ENCODE results near the gene GATAD2A. TPM values are rescaled to one million over a fixed set of nuclear protein-coding genes. Genes with fewer than 3 reads are reported as not detected.

GATAD2A gene
- total RNA-seq, 4 donors from 2014 or later = 67.8 to 99.9 (median 79.8) TPM

DNA sequence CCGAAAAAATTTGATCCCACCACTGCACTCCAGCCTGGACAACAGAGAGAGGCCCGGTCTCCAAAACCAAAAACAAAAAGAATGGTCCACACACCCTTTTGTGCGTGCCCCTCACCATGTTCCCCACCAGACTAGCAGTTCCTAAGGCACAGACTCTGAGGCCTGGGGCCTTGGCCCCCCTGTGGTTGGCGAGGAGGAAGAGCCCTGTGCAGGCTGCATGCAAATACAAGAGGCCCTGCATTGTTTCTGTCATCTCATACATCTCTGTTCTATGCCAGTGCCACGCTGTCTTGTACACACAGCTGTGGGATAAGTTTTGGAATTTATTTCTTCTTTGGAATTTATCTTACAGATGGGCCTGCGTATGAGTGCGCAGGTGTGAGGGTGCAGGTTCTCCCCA is 118.6 kb downstream of the GATAD2A start:
- Histone ChIP-seq H3K9me3 (no peaks in the 10 kb centered on the region), H3K4me1 (peaks cover 0 to 21% (median 6%) of the 10 kb centered on the region in 4 donors), H3K27ac (peak overlapping the region in 1 of 4 donors; percentile 38), H3K36me3 (peaks cover 0 to 67% (median 0%) of the 10 kb centered on the region in 3 donors), H3K27me3 (no peaks in the 10 kb centered on the region), H3K4me3 (no peak overlapping the region)
- TF ChIP-seq POLR2A (IDR thresholded peaks at IDR 0.05) = no peak
- TF ChIP-seq, protein P1, sequence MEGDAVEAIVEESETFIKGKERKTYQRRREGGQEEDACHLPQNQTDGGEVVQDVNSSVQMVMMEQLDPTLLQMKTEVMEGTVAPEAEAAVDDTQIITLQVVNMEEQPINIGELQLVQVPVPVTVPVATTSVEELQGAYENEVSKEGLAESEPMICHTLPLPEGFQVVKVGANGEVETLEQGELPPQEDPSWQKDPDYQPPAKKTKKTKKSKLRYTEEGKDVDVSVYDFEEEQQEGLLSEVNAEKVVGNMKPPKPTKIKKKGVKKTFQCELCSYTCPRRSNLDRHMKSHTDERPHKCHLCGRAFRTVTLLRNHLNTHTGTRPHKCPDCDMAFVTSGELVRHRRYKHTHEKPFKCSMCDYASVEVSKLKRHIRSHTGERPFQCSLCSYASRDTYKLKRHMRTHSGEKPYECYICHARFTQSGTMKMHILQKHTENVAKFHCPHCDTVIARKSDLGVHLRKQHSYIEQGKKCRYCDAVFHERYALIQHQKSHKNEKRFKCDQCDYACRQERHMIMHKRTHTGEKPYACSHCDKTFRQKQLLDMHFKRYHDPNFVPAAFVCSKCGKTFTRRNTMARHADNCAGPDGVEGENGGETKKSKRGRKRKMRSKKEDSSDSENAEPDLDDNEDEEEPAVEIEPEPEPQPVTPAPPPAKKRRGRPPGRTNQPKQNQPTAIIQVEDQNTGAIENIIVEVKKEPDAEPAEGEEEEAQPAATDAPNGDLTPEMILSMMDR (IDR thresholded peaks at IDR 0.05) = no peak
- DNase-seq = no peak

- H3K9me3 ChIP-seq = no peaks in the 10 kb centered on the region
- DNase-seq = no peak
- peaks cover 0 to 21% (median 6%) of the 10 kb centered on the region in 4 donors for H3K4me1 ChIP-seq
- peaks cover 0 to 56% (median 0%) of the 10 kb centered on the region in 3 donors for H3K36me3 ChIP-seq
- TF ChIP-seq, protein P1 (IDR thresholded peaks at IDR 0.05) = no peak
- TF ChIP-seq POLR2A (IDR thresholded peaks at IDR 0.05) = no peak
- no peaks in the 10 kb centered on the region for H3K27me3 ChIP-seq
- H3K27ac ChIP-seq = peak overlapping the region in 1 of 4 donors; percentile 38
- H3K4me3 ChIP-seq = no peak overlapping the region
Measured at GRCh38 chr19:19525611-19526380, 120.3 kb downstream of the GATAD2A start.

DNA sequence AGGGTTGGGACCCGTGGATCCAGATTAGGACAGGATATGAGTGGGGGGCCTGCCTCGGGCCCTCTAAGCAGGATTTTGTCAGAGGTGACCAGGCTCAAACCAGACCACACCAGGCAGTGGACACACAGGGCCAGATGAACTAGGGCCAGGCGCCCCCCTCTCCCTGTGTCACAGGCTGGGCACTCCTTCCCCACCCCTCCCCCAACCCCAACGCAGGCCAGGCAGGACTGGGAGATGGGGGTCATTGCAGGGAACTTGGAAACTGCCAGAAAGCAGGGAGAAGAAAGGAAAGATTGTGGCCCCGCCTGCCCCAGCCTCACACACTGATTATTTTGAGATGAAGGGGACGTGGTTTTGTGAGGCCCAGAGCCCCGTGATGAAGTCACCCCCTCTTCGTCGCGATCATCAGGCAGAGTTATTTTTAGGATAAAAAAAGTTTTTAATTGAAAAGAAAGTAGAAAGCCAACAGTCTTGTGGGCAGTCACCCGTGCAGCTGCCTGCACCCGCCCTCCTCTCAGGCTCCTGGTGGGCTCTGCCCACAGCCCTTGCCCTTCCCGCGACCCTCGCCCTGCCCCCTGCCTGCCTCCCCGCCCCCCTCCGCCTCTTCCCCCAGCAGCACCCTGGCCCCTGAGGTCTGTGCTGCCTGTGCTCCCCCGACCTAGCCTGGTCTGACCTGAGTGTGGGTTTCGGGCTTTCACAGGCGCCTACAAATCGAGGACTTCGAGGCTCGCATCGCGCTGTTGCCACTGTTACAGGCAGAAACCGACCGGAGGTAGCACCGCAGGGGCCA is 121.3 kb downstream of the GATAD2A start:
- TF ChIP-seq, protein P1 (IDR thresholded peaks at IDR 0.05) = no peak
- TF ChIP-seq POLR2A (IDR thresholded peaks at IDR 0.05) = no peak
- Histone ChIP-seq H3K27ac (peak overlapping the region in 1 of 4 donors; percentile 21), H3K36me3 (peaks cover 0 to 55% (median 0%) of the 10 kb centered on the region in 3 donors), H3K4me3 (no peak overlapping the region), H3K27me3 (no peaks in the 10 kb centered on the region), H3K9me3 (no peaks in the 10 kb centered on the region), H3K4me1 (peaks cover 0 to 21% (median 7%) of the 10 kb centered on the region in 4 donors)
- DNase-seq = no peak

DNA sequence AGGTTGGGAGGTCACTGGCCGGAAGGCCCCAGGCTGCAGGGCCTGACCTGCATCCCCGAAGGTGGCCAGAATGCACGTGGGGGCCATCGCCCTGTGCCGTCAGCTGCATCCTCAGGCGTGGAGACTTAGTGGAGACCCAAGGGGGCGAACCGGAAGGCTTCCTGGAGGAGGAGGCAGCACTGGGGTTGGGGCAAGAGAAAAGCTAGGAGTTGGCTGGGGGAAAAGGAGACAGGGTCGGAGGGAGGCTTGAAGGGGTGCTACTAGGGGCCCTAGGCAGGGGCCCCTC is 121.8 kb downstream of the GATAD2A start:
- peak overlapping the region in 1 of 4 donors; percentile 21 for H3K27ac ChIP-seq
- no peak for DNase-seq
- TF ChIP-seq POLR2A (IDR thresholded peaks at IDR 0.05) = no peak
- TF ChIP-seq, protein P1 (IDR thresholded peaks at IDR 0.05) = no peak
- no peaks in the 10 kb centered on the region for H3K9me3 ChIP-seq
- H3K36me3 ChIP-seq = peaks cover 0 to 55% (median 0%) of the 10 kb centered on the region in 3 donors
- H3K4me3 ChIP-seq = no peak overlapping the region
- H3K4me1 ChIP-seq = peaks cover 0 to 26% (median 9%) of the 10 kb centered on the region in 4 donors
- no peaks in the 10 kb centered on the region for H3K27me3 ChIP-seq

- TF ChIP-seq, protein P1 (IDR thresholded peaks at IDR 0.05) = no peak
- no peak for TF ChIP-seq POLR2A (IDR thresholded peaks at IDR 0.05)
- Histone ChIP-seq H3K27me3 (no peaks in the 10 kb centered on the region), H3K9me3 (no peaks in the 10 kb centered on the region), H3K4me3 (no peak overlapping the region), H3K36me3 (peaks cover 0 to 55% (median 0%) of the 10 kb centered on the region in 3 donors), H3K4me1 (peaks cover 0 to 28% (median 10%) of the 10 kb centered on the region in 4 donors), H3K27ac (no peak overlapping the region)
- no peak for DNase-seq
Measured at GRCh38 chr19:19527674-19528625, 122.5 kb downstream of the GATAD2A start.

Data from Peyer's patch (tissue), 4 donors.